Esophagus muscularis mucosa (tissue), 3 donors: ENCODE measurements around the gene CCR4.

Source experiments
- POLR2A ChIP-seq: fragments of 450-650 bp; IDR thresholded peaks from one replicate; pipeline ENCODE4 v1.6.1; 2017; ENCODE audit warnings: antibody characterized with exemption, moderate library complexity, mild to moderate bottlenecking, low read depth
- POLR2AphosphoS5 ChIP-seq, 2 donors: sonication (generic); formaldehyde crosslinking; IDR thresholded peaks; one replicate each; pipeline ENCODE4 v1.6.1; 2017; ENCODE audit warnings: antibody characterized with exemption in 2 of 2
- TF ChIP-seq, protein P1 (sequence below), 3 experiments: fragments of 200-600 bp in 2 of 3; fragments of 450-650 bp in 1 of 3; sonication (generic) in 2 of 3; IDR thresholded peaks; one replicate each; pipeline ENCODE4 v1.5.1; 2017 to 2019; ENCODE audit warnings: antibody characterized with exemption in 3 of 3, mild to moderate bottlenecking in 2 of 3, moderate library complexity in 1 of 3

DNA sequence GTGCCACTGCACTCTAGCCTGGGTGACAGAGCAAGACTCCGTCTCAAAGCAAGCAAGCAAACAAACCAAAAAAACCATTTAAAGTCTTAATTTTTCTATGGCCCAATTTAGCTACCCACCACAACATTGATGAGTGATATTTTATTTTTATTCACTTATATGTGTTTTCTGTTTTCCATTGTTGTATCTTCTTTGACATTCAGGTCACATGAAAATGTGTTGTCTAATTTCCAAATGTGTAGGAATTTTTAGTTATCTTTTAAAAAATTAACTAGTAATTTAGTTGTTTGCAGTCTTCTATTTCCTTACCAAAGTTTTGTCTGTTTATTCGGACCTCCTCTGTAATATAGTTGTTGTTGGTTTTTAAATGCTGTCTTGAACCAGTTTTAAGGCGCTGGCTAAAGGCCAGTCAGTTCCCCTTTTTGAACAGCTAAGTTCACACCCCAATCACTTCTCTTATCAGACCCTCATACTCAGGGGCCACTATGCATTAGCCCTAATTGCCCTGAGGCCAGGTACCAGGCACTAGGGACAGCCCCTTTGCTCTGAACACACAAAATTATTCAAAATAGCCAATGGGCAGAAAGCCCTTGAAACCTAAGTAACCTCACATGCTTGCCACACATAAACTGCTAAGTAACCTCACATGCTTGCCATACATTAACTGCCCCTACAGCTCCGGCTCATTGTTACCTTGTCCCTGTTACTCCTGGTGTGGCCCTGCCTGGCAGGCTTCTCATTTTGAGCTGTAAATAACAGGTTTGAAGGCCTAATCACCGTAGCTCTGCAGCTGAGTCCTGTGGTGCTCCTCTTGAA lies 4.3 kb upstream of the CCR4 start:
- TF ChIP-seq, protein P1, sequence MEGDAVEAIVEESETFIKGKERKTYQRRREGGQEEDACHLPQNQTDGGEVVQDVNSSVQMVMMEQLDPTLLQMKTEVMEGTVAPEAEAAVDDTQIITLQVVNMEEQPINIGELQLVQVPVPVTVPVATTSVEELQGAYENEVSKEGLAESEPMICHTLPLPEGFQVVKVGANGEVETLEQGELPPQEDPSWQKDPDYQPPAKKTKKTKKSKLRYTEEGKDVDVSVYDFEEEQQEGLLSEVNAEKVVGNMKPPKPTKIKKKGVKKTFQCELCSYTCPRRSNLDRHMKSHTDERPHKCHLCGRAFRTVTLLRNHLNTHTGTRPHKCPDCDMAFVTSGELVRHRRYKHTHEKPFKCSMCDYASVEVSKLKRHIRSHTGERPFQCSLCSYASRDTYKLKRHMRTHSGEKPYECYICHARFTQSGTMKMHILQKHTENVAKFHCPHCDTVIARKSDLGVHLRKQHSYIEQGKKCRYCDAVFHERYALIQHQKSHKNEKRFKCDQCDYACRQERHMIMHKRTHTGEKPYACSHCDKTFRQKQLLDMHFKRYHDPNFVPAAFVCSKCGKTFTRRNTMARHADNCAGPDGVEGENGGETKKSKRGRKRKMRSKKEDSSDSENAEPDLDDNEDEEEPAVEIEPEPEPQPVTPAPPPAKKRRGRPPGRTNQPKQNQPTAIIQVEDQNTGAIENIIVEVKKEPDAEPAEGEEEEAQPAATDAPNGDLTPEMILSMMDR (IDR thresholded peaks at IDR 0.05): no peak
- no peak for TF ChIP-seq POLR2A
- TF ChIP-seq POLR2AphosphoS5 (IDR thresholded peaks at IDR 0.05): no peak
